Stimulated activated CD4-positive, alpha-beta T cell treated with anti-CD3 and anti-CD28 coated beads, Interleukin-4, amount 100 ng/mL, for 48 hours (primary cell): ENCODE data around the gene PEPD.

Experiments used
- DNase-seq, 2 donors: peaks; one replicate each; pipeline ENCODE4 v3.0.0-alpha.2; 2020; ENCODE audit warnings: low read depth in 2 of 2

The PEPD gene

DNA sequence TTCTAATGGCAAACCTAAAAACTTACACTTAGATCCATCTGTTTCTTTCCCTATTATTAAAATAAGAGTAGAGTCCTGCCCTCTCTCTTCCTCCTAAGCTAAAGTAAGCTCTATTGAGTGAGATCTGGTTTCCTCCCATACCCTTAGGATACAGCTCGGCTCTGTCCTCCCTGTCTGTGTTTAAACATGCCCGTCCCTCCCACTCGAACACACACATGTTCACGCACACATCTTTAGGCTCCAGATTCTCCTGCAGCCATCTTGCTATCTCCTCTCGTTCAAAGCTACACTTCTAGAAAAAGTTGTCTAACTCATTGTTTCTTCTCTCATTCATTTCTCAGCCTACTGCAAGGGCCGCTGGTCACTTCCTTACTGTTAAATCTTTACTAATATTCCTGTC is 163.2 kb downstream of the PEPD start:
- DNase-seq = no peak

DNA sequence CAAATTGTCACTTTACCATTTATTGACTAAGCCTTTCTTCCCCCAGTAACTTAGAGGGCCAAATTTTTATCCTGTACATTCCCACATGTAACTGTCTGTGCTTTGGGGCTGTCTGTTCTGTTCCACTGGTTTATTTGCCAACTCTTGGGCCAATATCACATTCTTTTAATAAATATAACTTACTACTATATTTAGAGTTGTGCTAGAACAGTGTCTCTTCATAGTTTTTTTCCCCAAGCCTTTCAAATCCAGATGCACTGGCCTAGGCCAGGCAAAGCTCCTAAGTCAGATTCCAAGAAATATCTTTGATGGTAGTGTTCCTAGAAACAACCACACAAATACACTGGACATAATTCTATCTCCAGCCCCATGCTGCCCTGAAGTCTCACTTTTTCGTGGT is 164.0 kb downstream of the PEPD start:
- DNase-seq = no peak

DNA sequence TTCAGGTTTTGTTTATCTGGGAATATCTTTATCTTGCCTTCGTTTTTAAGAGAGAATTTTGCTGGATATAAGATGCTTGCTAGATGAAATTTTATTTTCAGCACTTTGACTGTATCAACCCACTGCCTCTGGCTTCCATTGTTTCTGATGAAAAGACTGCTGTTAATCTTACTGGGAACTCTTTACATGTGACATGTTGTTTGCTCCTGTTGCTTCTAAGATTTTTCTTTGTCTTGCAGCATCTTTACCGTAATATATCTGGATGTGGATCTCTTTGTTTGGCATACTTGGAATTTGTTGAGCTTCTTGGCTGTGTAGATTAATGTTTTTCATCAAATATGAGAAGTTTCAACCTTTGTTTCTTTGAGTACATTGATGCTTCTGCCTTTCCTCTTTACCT is 166.1 kb downstream of the PEPD start:
- no peak for DNase-seq

- DNase-seq = no peak
Observed at GRCh38 chr19:33350538-33351309, 170.9 kb downstream of the PEPD start.

DNA sequence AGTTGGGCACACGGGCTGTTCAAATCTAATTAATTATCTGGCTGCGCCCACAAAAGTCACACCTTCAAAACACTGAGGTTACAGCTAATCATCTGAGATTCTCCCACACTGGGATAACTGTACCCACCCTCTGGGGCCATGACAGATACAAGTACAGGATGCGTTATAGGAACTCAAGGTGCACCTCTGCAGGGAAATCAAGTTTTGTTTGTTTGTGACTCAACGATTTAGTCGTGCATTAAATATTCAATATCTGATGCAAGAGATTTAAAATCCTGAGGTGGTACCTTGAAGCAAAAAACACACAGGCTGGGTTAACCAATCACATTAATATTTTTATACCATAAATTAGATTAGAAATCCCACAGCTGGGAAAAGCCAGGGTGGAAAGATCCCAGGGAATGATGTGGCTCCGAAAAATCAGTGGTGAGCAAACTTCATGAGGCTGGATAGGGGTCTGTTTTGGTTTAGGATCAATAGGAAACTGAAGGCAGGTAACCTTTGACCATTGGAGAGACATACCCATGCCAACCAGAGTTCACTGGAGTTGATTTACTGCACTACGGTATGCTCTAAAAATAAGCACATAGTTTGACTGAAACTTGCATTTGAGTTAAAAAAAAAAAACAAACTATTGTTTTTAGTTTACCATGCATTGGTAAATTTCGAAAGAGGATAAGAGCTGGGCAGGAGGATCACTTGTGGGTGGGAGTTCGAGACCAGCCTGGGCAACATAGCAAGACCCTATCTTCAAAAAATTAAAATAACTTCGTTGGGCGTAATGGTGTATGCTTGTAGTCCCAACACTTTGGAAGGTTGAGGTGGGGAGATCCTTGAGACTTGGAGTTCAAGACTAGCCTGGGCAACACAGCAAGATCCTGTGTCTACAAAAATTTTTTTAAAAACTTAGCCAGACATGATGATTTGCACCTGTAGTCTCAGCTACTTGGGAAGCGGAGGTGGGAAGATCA is 172.0 kb downstream of the PEPD start:
- no peak for DNase-seq

- DNase-seq = no peak
Observed at GRCh38 chr19:33348301-33349010, 173.1 kb downstream of the PEPD start.

DNA sequence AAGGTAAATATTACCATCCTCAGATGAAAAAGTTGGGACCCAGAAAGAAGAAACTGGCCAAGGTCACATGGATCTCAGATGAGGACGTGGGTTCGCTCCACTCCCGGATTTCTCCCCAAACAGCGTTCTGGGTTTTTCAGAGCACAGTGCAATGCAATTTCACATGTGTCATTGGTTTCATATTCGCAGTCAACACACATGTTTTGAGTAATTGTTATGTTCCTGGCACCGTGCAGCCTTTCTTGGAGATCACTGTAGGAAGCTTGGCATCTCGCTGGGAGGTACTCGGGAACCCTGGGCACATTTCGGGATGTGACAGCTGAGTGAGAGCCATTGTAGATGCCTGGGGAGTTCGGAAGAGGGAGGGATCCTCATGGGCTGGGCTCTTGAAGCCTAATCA is 174.3 kb downstream of the PEPD start:
- DNase-seq = no peak

DNA sequence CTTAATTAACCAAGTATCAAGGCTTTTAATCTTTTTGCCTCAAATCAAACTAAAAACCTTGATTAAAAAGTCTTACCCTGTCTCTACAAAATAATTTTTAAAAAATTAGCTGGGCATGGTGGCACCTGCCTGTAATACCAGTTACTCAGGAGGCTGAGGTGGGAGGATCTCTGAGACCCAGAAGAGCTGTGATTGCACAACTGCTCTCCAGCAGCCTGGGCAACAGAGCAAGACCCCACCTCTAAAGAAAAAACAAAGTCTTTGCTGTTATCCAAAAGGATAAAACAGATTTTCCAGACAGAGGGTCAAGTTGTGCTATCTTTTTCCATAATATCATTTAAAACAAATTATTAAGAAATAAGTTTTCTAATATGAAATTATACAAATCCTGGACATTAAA is 174.9 kb downstream of the PEPD start:
- no peak for DNase-seq

DNA sequence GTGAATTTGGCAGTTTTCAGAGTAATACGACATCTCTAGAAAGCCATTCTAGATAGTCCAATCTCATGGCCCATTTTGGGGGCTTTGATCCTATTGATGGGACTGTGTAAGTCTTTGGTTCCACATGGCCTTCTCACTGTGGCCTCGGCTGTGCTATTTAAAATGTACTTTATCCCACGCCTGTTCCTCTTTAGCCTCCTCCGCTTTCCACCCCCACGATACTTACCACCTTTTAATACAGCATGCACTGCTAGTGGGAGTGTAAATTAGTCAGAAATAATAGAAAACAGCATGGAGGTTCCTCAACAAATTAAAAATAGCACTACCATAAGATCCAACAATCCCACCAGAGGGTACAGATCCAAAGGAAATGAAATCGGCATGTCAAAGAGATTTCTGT is 176.4 kb downstream of the PEPD start:
- DNase-seq = no peak

DNA sequence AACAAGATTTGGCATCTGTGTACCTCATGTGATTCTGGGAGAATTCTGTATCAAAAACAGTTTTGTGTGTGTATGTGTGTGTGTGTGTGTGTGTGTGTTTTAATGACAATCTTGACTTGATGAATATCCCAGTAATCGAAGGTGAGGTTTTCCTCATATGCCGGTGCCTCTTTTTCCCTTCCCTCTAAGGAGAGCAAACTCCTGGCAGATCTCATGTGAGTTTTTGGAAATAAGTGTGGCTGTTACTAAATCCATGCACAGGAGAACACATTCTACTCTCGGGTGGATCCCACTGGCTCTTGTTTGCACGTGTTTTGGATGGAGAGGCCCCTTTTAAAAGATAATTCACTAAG is 177.0 kb downstream of the PEPD start:
- no peak for DNase-seq

DNA sequence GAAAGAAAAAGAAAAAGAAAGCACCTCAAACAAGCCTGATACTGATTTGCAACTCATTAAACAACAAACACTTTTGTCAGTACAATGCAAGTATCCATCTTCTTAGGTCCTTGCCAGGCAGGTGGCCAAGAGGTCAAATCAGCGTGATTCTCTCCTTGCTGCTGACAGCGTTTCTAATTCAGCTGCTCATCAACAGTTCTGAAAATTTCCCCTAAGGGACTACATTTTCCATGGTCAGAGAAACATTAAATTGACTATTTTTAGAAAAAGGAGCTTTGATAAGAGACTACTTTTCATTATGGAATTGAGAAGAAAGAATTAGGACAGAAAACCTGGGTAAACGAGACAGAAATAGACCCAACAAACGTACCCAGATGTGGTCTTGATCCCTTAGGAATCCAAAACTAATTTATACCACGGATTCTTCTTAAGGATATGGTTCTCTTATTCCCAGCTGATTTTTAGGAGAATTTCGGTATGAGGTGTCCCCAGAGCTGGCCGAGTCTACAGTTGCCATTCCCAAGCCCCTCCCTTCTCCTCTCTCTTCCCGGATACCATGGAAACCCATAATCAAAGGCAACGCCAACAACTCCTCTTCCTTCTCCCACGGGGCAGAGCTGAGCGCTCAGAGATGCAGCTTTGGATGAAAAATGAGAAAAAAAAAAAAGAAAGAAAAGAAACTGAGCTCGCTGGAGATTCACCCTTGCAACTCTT is 177.6 kb downstream of the PEPD start:
- no peak for DNase-seq

GRCh38 chr19:33343301-33343700 is 178.3 kb downstream of the PEPD start:
- no peak for DNase-seq

DNA sequence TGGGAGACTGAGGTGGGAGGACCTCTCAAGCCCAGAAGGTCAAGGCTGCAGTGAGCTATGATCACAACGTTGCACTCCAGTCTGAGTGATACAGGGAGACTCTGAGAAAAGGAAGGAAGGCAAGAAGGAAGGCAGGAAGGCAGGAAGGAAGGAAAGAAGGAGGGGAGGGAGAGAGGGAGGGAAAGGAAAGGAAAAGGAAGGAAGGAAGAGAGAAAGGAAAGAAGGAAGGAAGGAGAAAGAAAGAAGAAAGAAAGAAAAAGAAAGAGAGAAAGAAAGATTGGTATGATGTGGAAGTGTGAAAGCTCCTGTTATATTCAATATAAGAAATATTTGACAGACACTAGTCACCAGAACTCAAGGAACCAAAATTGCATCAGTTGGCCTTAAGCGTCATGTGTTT is 180.6 kb downstream of the PEPD start:
- no peak for DNase-seq

- no peak for DNase-seq
Observed at GRCh38 chr19:33339016-33339984, 182.3 kb downstream of the PEPD start.
